Endothelial cell of umbilical vein (primary cell): Measurements from ENCODE around the gene OR52E5. TPM values are rescaled to one million over a fixed set of nuclear protein-coding genes. Genes with fewer than 3 reads are reported as not detected.

Source experiments
- BruUV-seq: library from RNA; stranded (reverse); fragments of 400-500 nt; replicated peaks from 2 replicates; lab custom pipeline; 2021; lab: Mats Ljungman, UMichigan
- CTCF ChIA-PET: fragments of 300-600, 350-600 bp; sonication (Branson Sonifier 250); formaldehyde crosslinking; loops from one replicate; lab custom pipeline; 2021; ENCODE audit warnings: antibody characterized with exemption, inconsistent platforms; lab: Charles Lee
- POLR2A ChIA-PET: fragments of 300-600, 350-600 bp; sonication (Branson Sonifier 250); formaldehyde crosslinking; loops from one replicate; lab custom pipeline; 2021; ENCODE audit warnings: antibody characterized with exemption, inconsistent platforms; lab: Charles Lee
- DNase-seq: peaks from one replicate; pipeline ENCODE4 v3.0.0-alpha.2; 2011; ENCODE audit warnings: low read depth, low spot score
- FAIRE-seq: peaks from 2 replicates; lab custom pipeline; 2011; peaks lifted over from hg19 to GRCh38; lab: Jason Lieb, UNC
- H2AFZ ChIP-seq: 2 replicates; pipeline ENCODE4 v1.6.0; 2012; ENCODE audit warnings: low read depth, low read length, control low read depth, inconsistent platforms
- H3K27ac ChIP-seq: 2 replicates; pipeline ENCODE4 v1.5.1; 2011; ENCODE audit warnings: low read depth, mild to moderate bottlenecking, control low read depth, low read length, moderate library complexity; ENCODE audit not compliant: insufficient read depth
- H3K27me3 ChIP-seq, 2 experiments: 2 replicates each; pipeline versions ENCODE4 v1.6.0 to v1.6.1; 2011; ENCODE audit warnings: low read length in 2 of 2, mixed read lengths in 1 of 2; ENCODE audit not compliant: control insufficient read depth in 2 of 2, insufficient read depth in 2 of 2
- H3K36me3 ChIP-seq, 2 experiments: 2 replicates in 1 of 2; 3 replicates in 1 of 2; pipeline ENCODE4 v1.5.1; 2011; ENCODE audit warnings: low read length in 2 of 2, mild to moderate bottlenecking in 1 of 2, moderate library complexity in 1 of 2; ENCODE audit not compliant: control insufficient read depth in 2 of 2, insufficient read depth in 2 of 2; ENCODE audit errors: extremely low read depth in 1 of 2
- H3K4me1 ChIP-seq: 3 replicates; pipeline ENCODE4 v1.5.1; 2011; ENCODE audit warnings: mild to moderate bottlenecking, low read length; ENCODE audit not compliant: control insufficient read depth, insufficient read depth; ENCODE audit errors: extremely low read depth
- H3K4me2 ChIP-seq: 2 replicates; pipeline ENCODE4 v1.6.1; 2011; ENCODE audit warnings: low read length, control low read depth, mixed read lengths; ENCODE audit not compliant: insufficient read depth
- H3K4me3 ChIP-seq, 3 experiments: fragments of 200-600 bp in 1 of 3; sonication (generic), shearing (Covaris generic) in 1 of 3; replicated peaks in 1 of 3; 2 replicates each; pipeline ENCODE4 v1.5.1; 2011 to 2016; ENCODE audit warnings: control low read depth in 3 of 3, low read length in 3 of 3, mild to moderate bottlenecking in 2 of 3, inconsistent platforms in 1 of 3, low read depth in 1 of 3, moderate library complexity in 1 of 3; ENCODE audit not compliant: insufficient read depth in 1 of 3
- H3K79me2 ChIP-seq: 2 replicates; pipeline ENCODE4 v1.6.0; 2012; ENCODE audit warnings: low read length, inconsistent platforms; ENCODE audit not compliant: control insufficient read depth, insufficient read depth
- H3K9ac ChIP-seq: replicated peaks from 2 replicates; pipeline ENCODE3; 2011; ENCODE audit warnings: low read length, control low read depth; ENCODE audit not compliant: insufficient read depth; ENCODE audit errors: extremely low read depth
- H3K9me1 ChIP-seq: replicated peaks from 3 replicates; pipeline ENCODE4 v1.6.0; 2011; ENCODE audit warnings: mild to moderate bottlenecking, low read length; ENCODE audit not compliant: control insufficient read depth, insufficient read depth; ENCODE audit errors: extremely low read depth
- H3K9me3 ChIP-seq: replicated peaks from 2 replicates; pipeline ENCODE4 v1.5.1; 2012; ENCODE audit warnings: low read length, inconsistent platforms; ENCODE audit not compliant: control insufficient read depth, insufficient read depth
- H4K20me1 ChIP-seq: replicated peaks from 2 replicates; pipeline ENCODE3; 2011; ENCODE audit warnings: mild to moderate bottlenecking, low read length; ENCODE audit not compliant: control insufficient read depth, insufficient read depth; ENCODE audit errors: extremely low read depth
- EZH2 ChIP-seq: IDR thresholded peaks from 2 replicates; pipeline ENCODE4 v1.6.1; 2012; ENCODE audit warnings: borderline replicate concordance, low read depth, mild to moderate bottlenecking, moderate library complexity, low read length, inconsistent platforms; ENCODE audit not compliant: severe bottlenecking
- FOS ChIP-seq: IDR thresholded peaks from 2 replicates; pipeline ENCODE4 v1.6.1; 2011; ENCODE audit warnings: mild to moderate bottlenecking, low read length, moderate library complexity, borderline replicate concordance; ENCODE audit not compliant: insufficient read depth
- GATA2 ChIP-seq: IDR thresholded peaks from 2 replicates; pipeline ENCODE4 v1.7.0; 2011; ENCODE audit warnings: low read depth, mild to moderate bottlenecking, moderate library complexity, mixed read lengths, low read length; ENCODE audit not compliant: insufficient read length, insufficient read depth
- JUN ChIP-seq: IDR thresholded peaks from 2 replicates; pipeline ENCODE4 v1.6.1; 2011; ENCODE audit warnings: borderline replicate concordance, low read depth; ENCODE audit not compliant: insufficient read length, insufficient read depth
- MYC ChIP-seq: IDR thresholded peaks from one replicate; pipeline ENCODE4 v1.6.1; 2011; ENCODE audit warnings: mild to moderate bottlenecking, low read depth, low read length
- POLR2A ChIP-seq: IDR thresholded peaks from 2 replicates; pipeline ENCODE4 v1.6.1; 2012; ENCODE audit warnings: low read depth, mild to moderate bottlenecking, control low read depth, low read length
- POLR2AphosphoS5 ChIP-seq: IDR thresholded peaks from 2 replicates; pipeline ENCODE4 v1.6.1; 2012; ENCODE audit warnings: low read depth, mild to moderate bottlenecking, control low read depth, low read length, moderate library complexity; ENCODE audit not compliant: insufficient read depth
- dilution Hi-C: fragments of 300-500 bp; cut with MboI; formaldehyde crosslinking; loops from one replicate; pipeline ENCODE4 v1.15.0; 2019; ENCODE audit warnings: low sequenced_read_pairs; ENCODE audit not compliant: extremely low pct_ligation_motif_present
- intact Hi-C: fragments of 100-400 bp; cut with micrococcal nuclease; formaldehyde crosslinking; loops from one replicate; pipeline ENCODE4 v1.10.0; 2022
- polyA plus RNA-seq, 4 experiments: library from polyadenylated mRNA; depleted of rRNA in 3 of 4; stranded (reverse) in 3 of 4; unstranded in 1 of 4; fragments of >200 nt; gene quantifications; 2 replicates each; pipeline versions ENCODE4 v1.2.1 to v1.2.3, GENCODE V29; 2011 to 2012; ENCODE audit warnings: missing spikeins in 1 of 4
- total RNA-seq: library from RNA; stranded (reverse); gene quantifications from 2 replicates; pipeline ENCODE4 v1.2.3, GENCODE V29; 2021
- TF ChIP-seq, protein P1 (sequence below), 2 donors: IDR thresholded peaks; 1 replicate in 1 of 2; 2 replicates in 1 of 2; pipeline ENCODE4 v1.5.1; 2011; ENCODE audit warnings: low read length in 2 of 2, mild to moderate bottlenecking in 2 of 2, moderate library complexity in 2 of 2, control low read depth in 1 of 2, inconsistent platforms in 1 of 2, low read depth in 1 of 2; ENCODE audit not compliant: insufficient read depth in 1 of 2; ENCODE audit errors: extremely low read depth in 1 of 2
- TF ChIP-seq, protein P2 (sequence below): IDR thresholded peaks from 2 replicates; pipeline ENCODE4 v1.6.1; 2011; ENCODE audit not compliant: insufficient read depth, insufficient read length

The OR52E5 gene
- total and polyA plus RNA-seq, 2 donors (not counting 3 experiments of a cell fraction or from before 2014, with no cell fraction given), result not detected

DNA sequence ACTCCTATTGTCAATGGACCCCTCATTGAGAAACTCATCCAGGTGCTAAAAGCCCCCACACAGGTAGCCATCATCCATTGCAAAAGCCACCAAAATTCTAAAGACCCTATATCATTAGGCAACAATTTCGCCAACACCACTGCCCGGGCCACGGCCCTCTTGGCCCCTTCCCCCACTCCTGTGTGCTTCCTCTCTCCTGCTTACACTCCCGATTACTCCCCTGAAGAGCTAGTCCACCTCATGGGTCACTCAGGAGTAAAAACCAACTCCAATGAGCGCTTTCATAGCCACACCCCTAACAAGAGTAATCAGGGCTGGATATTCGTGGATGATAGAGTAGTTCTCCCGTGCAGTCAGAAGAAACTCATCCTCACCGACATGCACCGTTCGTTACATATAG, 40.1 kb downstream of the OR52E5 start:
- BruUV-seq, result no TSS peak
- H3K4me1 ChIP-seq, result no peaks in the 10 kb centered on the region
- no peaks in the 10 kb centered on the region for H3K36me3 ChIP-seq
- TF ChIP-seq GATA2 (no peak), JUN (no peak), POLR2AphosphoS5 (no peak), POLR2A (no peak)
- TF ChIP-seq, protein P1, sequence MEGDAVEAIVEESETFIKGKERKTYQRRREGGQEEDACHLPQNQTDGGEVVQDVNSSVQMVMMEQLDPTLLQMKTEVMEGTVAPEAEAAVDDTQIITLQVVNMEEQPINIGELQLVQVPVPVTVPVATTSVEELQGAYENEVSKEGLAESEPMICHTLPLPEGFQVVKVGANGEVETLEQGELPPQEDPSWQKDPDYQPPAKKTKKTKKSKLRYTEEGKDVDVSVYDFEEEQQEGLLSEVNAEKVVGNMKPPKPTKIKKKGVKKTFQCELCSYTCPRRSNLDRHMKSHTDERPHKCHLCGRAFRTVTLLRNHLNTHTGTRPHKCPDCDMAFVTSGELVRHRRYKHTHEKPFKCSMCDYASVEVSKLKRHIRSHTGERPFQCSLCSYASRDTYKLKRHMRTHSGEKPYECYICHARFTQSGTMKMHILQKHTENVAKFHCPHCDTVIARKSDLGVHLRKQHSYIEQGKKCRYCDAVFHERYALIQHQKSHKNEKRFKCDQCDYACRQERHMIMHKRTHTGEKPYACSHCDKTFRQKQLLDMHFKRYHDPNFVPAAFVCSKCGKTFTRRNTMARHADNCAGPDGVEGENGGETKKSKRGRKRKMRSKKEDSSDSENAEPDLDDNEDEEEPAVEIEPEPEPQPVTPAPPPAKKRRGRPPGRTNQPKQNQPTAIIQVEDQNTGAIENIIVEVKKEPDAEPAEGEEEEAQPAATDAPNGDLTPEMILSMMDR (IDR thresholded peaks at IDR 0.05; ENCODE audit: extremely low read depth in 1 of 2, insufficient read depth in 1 of 2, low read depth in 1 of 2, low read length in 2 of 2), result no peak
- no peak overlapping the region for H3K27ac ChIP-seq
- dilution Hi-C loops, result no loop called here
- DNase-seq (no peak), FAIRE-seq (no peak)
- H3K4me2 ChIP-seq, result no peak overlapping the region
- no peak overlapping the region for H3K4me3 ChIP-seq
- intact Hi-C loops, result no loop called here
- H3K27me3 ChIP-seq, result no peaks in the 10 kb centered on the region
- H3K79me2 ChIP-seq, result no peaks in the 10 kb centered on the region
- H3K9me3 ChIP-seq, result no peaks in the 10 kb centered on the region
- no peaks in the 10 kb centered on the region for H3K9me1 ChIP-seq
- no peak overlapping the region for H3K9ac ChIP-seq
- H4K20me1 ChIP-seq, result no peaks in the 10 kb centered on the region
- no peak overlapping the region for H2AFZ ChIP-seq
- CTCF ChIA-PET, result interaction anchor here (1.2 kb wide), 1 partner anchor 10 kb away, joined by 3 read pairs; no protein-coding TSS in a partner anchor
- POLR2A ChIA-PET, result no interaction called here

DNA sequence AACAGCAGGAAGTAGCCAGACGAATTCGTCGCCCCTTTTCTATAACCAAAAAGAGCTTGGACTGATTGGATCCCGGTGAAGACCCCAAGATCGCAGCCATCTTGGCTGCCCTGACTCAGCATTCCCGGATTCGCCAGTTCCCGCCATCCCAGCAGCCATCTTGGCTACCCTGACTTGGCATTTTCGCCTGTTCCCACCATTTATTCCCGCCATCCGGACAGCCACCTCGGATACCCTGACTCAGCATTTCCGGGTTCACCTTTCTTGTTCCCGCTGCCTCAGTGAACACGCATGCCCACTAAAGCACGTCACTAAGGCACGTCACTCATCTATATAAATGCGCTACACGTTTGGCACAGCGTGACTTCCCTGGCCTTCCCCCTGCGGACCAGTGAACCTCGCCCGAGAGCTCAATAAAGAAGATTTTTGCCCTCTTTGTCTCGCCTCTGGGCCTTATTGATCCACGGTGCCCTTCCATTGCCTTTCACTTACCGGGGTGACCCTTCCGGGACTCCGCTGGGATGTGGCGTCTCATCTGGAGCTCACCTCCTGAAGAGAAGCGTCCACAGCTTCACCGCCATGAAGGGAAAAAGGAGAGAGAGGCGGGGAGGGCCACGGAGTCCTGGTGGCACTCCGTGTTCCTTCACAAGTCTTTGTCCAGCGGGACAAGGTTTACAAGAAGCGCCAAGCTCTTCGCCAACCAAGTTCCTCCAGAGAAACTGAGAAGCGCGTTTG, 45.0 kb downstream of the OR52E5 start:
- Histone ChIP-seq H3K4me1 (no peaks in the 10 kb centered on the region), H3K27me3 (no peaks in the 10 kb centered on the region), H3K9me3 (no peaks in the 10 kb centered on the region), H3K79me2 (no peaks in the 10 kb centered on the region), H2AFZ (no peak overlapping the region), H3K4me3 (no peak overlapping the region), H3K4me2 (no peak overlapping the region), H4K20me1 (no peaks in the 10 kb centered on the region), H3K9ac (no peak overlapping the region), H3K9me1 (no peaks in the 10 kb centered on the region), H3K36me3 (no peaks in the 10 kb centered on the region), H3K27ac (no peak overlapping the region)
- TF ChIP-seq GATA2 (no peak), POLR2AphosphoS5 (no peak), JUN (no peak), MYC (no peak), EZH2 (no peak), FOS (no peak), POLR2A (no peak)
- TF ChIP-seq, protein P1 (IDR thresholded peaks at IDR 0.05; ENCODE audit: extremely low read depth in 1 of 2, insufficient read depth in 1 of 2, low read depth in 1 of 2, low read length in 2 of 2), result no peak
- TF ChIP-seq, protein P2, sequence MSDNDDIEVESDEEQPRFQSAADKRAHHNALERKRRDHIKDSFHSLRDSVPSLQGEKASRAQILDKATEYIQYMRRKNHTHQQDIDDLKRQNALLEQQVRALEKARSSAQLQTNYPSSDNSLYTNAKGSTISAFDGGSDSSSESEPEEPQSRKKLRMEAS, result no peak
- BruUV-seq, result no TSS peak
- no peak for DNase-seq
- no peak for FAIRE-seq
- ChIA-PET CTCF (no interaction called here), POLR2A (no interaction called here)
- intact Hi-C loops (no loop called here), dilution Hi-C loops (no loop called here)
